Measurements from ENCODE around the gene DCAF5. TPM values are rescaled to one million over a fixed set of nuclear protein-coding genes. Genes with fewer than 3 reads are reported as not detected.

Gene DCAF5
- total RNA-seq, 1 donor from 2014 or later = 54.9 TPM

GRCh38 chr14:69139743-69140142 lies 13.2 kb downstream of the DCAF5 start:
- Mint-ChIP-seq H3K4me3 (no peak overlapping the region), H3K9me3 (no peaks in the 10 kb centered on the region), H3K27ac (no peak overlapping the region), H3K4me1 (ENCODE audit: unreplicated experiment) (peaks cover 29% of the 10 kb centered on the region), H3K27me3 (no peaks in the 10 kb centered on the region), H3K36me3 (peaks cover 13% of the 10 kb centered on the region)
- TF ChIP-seq, protein P1, sequence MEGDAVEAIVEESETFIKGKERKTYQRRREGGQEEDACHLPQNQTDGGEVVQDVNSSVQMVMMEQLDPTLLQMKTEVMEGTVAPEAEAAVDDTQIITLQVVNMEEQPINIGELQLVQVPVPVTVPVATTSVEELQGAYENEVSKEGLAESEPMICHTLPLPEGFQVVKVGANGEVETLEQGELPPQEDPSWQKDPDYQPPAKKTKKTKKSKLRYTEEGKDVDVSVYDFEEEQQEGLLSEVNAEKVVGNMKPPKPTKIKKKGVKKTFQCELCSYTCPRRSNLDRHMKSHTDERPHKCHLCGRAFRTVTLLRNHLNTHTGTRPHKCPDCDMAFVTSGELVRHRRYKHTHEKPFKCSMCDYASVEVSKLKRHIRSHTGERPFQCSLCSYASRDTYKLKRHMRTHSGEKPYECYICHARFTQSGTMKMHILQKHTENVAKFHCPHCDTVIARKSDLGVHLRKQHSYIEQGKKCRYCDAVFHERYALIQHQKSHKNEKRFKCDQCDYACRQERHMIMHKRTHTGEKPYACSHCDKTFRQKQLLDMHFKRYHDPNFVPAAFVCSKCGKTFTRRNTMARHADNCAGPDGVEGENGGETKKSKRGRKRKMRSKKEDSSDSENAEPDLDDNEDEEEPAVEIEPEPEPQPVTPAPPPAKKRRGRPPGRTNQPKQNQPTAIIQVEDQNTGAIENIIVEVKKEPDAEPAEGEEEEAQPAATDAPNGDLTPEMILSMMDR (conservative IDR thresholded peaks at IDR 0.05) = no peak
- DNase-seq (ENCODE audit: extremely low spot score, unreplicated experiment) = no peak

DNA sequence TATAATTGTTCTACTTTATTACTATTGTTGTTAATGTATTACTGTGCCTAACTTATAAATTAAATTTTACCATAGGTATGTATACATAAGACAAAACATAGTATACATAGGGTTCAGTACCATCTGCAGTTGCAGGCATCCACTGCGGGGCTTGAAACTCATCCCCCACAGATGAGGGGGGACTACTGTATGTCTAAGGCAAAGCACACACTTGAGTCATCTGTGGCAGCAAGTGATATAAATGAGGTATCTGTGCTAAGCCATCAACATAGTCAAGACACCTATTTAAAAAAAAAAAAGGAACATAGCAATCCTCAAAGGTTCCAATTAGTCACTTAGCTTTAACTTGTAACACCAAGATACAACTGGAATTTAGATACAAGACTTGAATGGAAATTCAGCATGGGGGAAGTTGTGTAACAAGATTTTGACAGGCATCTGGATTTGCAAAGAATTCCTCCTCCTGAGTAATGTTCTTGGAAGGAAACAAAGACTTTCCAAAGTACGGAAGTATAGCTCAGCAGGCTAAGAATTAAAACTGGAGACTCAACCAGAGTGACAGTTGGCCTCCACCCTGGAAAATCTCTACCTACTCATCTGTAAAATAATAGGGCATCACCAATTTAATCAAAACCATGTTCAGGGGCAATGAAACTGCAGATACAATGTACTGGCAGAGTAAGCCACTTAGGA lies 14.9 kb downstream of the DCAF5 start:
- H3K36me3 Mint-ChIP-seq = peaks cover 13% of the 10 kb centered on the region
- no peak for DNase-seq (ENCODE audit: extremely low spot score, unreplicated experiment)
- H3K4me3 Mint-ChIP-seq = no peak overlapping the region
- H3K27me3 Mint-ChIP-seq = no peaks in the 10 kb centered on the region
- H3K9me3 Mint-ChIP-seq = no peaks in the 10 kb centered on the region
- peak overlapping the region; percentile 13 for H3K27ac Mint-ChIP-seq
- TF ChIP-seq, protein P1 (conservative IDR thresholded peaks at IDR 0.05) = no peak
- H3K4me1 Mint-ChIP-seq (ENCODE audit: unreplicated experiment) = peaks cover 34% of the 10 kb centered on the region

- no peaks in the 10 kb centered on the region for H3K27me3 Mint-ChIP-seq
- TF ChIP-seq, protein P1 (conservative IDR thresholded peaks at IDR 0.05) = no peak
- H3K4me1 Mint-ChIP-seq (ENCODE audit: unreplicated experiment) = peaks cover 31% of the 10 kb centered on the region
Observed at GRCh38 chr14:69137416-69137815, 15.5 kb downstream of the DCAF5 start.

GRCh38 chr14:69135133-69135532 lies 17.8 kb downstream of the DCAF5 start:
- H3K4me3 Mint-ChIP-seq = no peak overlapping the region
- no peaks in the 10 kb centered on the region for H3K9me3 Mint-ChIP-seq
- peaks cover 3% of the 10 kb centered on the region for H3K36me3 Mint-ChIP-seq
- DNase-seq (ENCODE audit: extremely low spot score, unreplicated experiment) = no peak
- H3K27me3 Mint-ChIP-seq = no peaks in the 10 kb centered on the region
- TF ChIP-seq, protein P1 (conservative IDR thresholded peaks at IDR 0.05) = no peak
- no peak overlapping the region for H3K27ac Mint-ChIP-seq
- H3K4me1 Mint-ChIP-seq (ENCODE audit: unreplicated experiment) = peaks cover 41% of the 10 kb centered on the region

More at GRCh38 chr14:69137416-69137815, 15.5 kb downstream of the DCAF5 start:
- Mint-ChIP-seq H3K27ac (no peak overlapping the region), H3K36me3 (peaks cover 7% of the 10 kb centered on the region), H3K4me3 (no peak overlapping the region), H3K9me3 (no peaks in the 10 kb centered on the region)
- DNase-seq (ENCODE audit: extremely low spot score, unreplicated experiment) = no peak

DNA sequence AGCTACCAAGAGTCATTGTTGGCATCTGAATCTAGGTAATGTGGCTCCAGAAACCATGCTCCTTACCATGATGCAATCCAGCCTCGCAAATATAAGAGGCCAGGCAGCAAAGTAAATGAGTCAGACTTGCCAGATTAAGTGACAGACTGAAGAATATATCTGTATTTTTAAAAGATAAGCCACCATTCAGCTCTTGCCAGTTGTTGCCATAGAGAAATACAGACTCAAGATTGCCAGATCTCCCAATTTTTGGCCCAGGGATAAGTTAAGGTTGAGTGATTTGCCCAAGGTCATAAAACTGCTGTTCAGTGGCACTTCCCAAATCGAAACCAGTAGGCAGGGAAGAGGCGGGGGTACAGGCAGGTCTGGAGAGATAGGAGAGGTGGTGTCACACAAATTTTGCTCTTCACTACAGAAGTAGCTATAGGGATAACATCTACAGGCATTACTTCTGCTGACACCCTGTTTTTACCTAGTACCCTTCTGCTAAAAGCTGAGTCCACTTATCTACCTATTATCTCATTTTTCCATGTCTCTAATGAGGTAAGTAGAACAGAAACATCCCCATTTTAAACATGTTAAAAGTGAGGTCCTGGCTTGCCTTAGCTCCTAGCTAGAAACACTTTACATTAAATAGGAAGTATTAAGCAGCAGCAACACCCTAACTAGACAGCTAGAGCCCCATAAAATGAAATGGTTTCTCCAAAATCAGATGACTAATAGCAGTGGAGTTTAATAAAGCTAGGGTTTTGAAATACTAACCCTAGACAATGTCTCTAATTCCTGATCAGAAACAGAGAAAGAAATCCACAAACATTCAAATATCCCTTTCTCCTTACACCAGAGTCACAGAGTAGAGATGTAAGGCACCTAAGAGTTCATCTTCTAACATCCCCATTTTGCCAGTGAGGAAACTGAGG lies 19.5 kb downstream of the DCAF5 start:
- Mint-ChIP-seq H3K27ac (peak overlapping the region; percentile 21), H3K36me3 (peaks cover 3% of the 10 kb centered on the region), H3K9me3 (no peaks in the 10 kb centered on the region), H3K27me3 (no peaks in the 10 kb centered on the region), H3K4me1 (ENCODE audit: unreplicated experiment) (peaks cover 47% of the 10 kb centered on the region), H3K4me3 (no peak overlapping the region)
- no peak for DNase-seq (ENCODE audit: extremely low spot score, unreplicated experiment)
- TF ChIP-seq, protein P1 (conservative IDR thresholded peaks at IDR 0.05) = no peak

Data from type B pancreatic cell (in vitro differentiated cells).